GM23338 (cell line): ENCODE measurements around the gene MAD1L1. TPM values are rescaled to one million over a fixed set of nuclear protein-coding genes. Genes with fewer than 3 reads are reported as not detected.

Experiments used
- ATAC-seq: fragments of 200-7000 bp; cut with Tn5 transposase; 3 replicates; pipeline ENCODE4 v1.9.1; 2020
- DNase-seq: peaks from one replicate; pipeline ENCODE4 v3.0.0-alpha.2; 2015; ENCODE audit warnings: low spot score
- H2AFZ ChIP-seq: fragments of 200-600 bp; sonication (generic); 2 replicates; pipeline ENCODE4 v1.8.0; 2016; ENCODE audit warnings: antibody characterized with exemption, mild to moderate bottlenecking, moderate library complexity
- H3F3A ChIP-seq: fragments of 200-600 bp; sonication (generic); replicated peaks from 2 replicates; pipeline ENCODE4 v1.8.0; 2017; ENCODE audit warnings: antibody characterized with exemption, mixed run types, low read depth
- H3K27ac ChIP-seq: fragments of 200-600 bp; sonication (generic); 2 replicates; pipeline ENCODE4 v1.6.1; 2016; ENCODE audit warnings: low read depth
- H3K27me3 ChIP-seq: fragments of 200-600 bp; sonication (generic); 2 replicates; pipeline ENCODE4 v1.8.0; 2016; ENCODE audit warnings: mild to moderate bottlenecking, mixed run types, moderate library complexity; ENCODE audit not compliant: insufficient read depth
- H3K36me3 ChIP-seq: fragments of 200-600 bp; sonication (generic); 2 replicates; pipeline ENCODE4 v1.8.0; 2016; ENCODE audit warnings: mild to moderate bottlenecking; ENCODE audit not compliant: insufficient read depth
- H3K4me1 ChIP-seq: fragments of 200-600 bp; sonication (generic); 2 replicates; pipeline ENCODE4 v1.8.0; 2016; ENCODE audit warnings: mild to moderate bottlenecking, moderate library complexity; ENCODE audit not compliant: insufficient read depth
- H3K4me2 ChIP-seq: fragments of 200-600 bp; sonication (generic); 2 replicates; pipeline ENCODE4 v1.7.1; 2017; ENCODE audit warnings: mixed run types
- H3K4me3 ChIP-seq: fragments of 200-600 bp; sonication (generic); 2 replicates; pipeline ENCODE4 v1.6.1; 2016; ENCODE audit warnings: mixed run types
- H3K79me2 ChIP-seq: fragments of 200-600 bp; sonication (generic); replicated peaks from 2 replicates; pipeline ENCODE4 v1.8.0; 2017; ENCODE audit warnings: mild to moderate bottlenecking; ENCODE audit not compliant: insufficient read depth
- H3K9me2 ChIP-seq: fragments of 200-600 bp; sonication (generic); 2 replicates; pipeline ENCODE4 v1.8.0; 2017; ENCODE audit not compliant: insufficient read depth
- H4K20me1 ChIP-seq: fragments of 200-600 bp; sonication (generic); replicated peaks from 2 replicates; pipeline ENCODE4 v1.8.0; 2017; ENCODE audit warnings: mild to moderate bottlenecking; ENCODE audit not compliant: insufficient read depth
- H3K27ac Mint-ChIP-seq: 2 replicates; pipeline ENCODE4 v1.8.0; 2020; ENCODE audit warnings: inconsistent platforms, mild to moderate bottlenecking, moderate library complexity, mixed read lengths
- H3K27me3 Mint-ChIP-seq: 3 replicates; pipeline ENCODE4 v1.8.0; 2022; ENCODE audit warnings: low read depth, mild to moderate bottlenecking, moderate library complexity, mixed read lengths, inconsistent platforms; ENCODE audit not compliant: insufficient read depth, poor library complexity
- H3K36me3 Mint-ChIP-seq: 3 replicates; pipeline ENCODE4 v1.8.0; 2021; ENCODE audit warnings: low read depth, mild to moderate bottlenecking, inconsistent platforms, moderate library complexity, mixed read lengths
- H3K4me1 Mint-ChIP-seq: 3 replicates; pipeline ENCODE4 v1.8.0; 2020; ENCODE audit warnings: mild to moderate bottlenecking, inconsistent platforms, mixed read lengths
- H3K4me3 Mint-ChIP-seq: 3 replicates; pipeline ENCODE4 v1.8.0; 2021; ENCODE audit warnings: moderate library complexity, mild to moderate bottlenecking, inconsistent platforms, mixed read lengths
- H3K9me3 Mint-ChIP-seq: 3 replicates; pipeline ENCODE4 v1.8.0; 2020; ENCODE audit warnings: moderate library complexity, mild to moderate bottlenecking, inconsistent platforms, mixed read lengths
- CREB1 ChIP-seq: fragments of 250-450 bp; sonication (Bioruptor Pico); IDR thresholded peaks from 2 replicates; pipeline ENCODE4 v1.5.0; 2020; ENCODE audit warnings: low read depth, mild to moderate bottlenecking, moderate library complexity
- CTCF ChIP-seq, 2 experiments: fragments of 200-600 bp in 1 of 2; sonication (generic) in 1 of 2; conservative IDR thresholded peaks; 2 replicates each; pipeline versions ENCODE4 v1.5.1 to v1.6.1; 2016 to 2017; ENCODE audit warnings: antibody characterized with exemption in 2 of 2, low read depth in 2 of 2, mild to moderate bottlenecking in 2 of 2, moderate library complexity in 1 of 2
- ETS1 ChIP-seq: IDR thresholded peaks from 2 replicates; pipeline ENCODE4 v1.6.1; 2016; ENCODE audit warnings: antibody characterized with exemption
- EZH2 ChIP-seq: fragments of 200-600 bp; sonication (generic); IDR thresholded peaks from one replicate; pipeline ENCODE4 v1.8.0; 2017; ENCODE audit warnings: antibody characterized with exemption, mild to moderate bottlenecking, low read depth; ENCODE audit not compliant: unreplicated experiment
- EZH2phosphoT487 ChIP-seq: fragments of 200-600 bp; sonication (generic); IDR thresholded peaks from one replicate; pipeline ENCODE4 v1.8.1; 2018; ENCODE audit warnings: antibody characterized with exemption; ENCODE audit not compliant: unreplicated experiment
- JUNB ChIP-seq: IDR thresholded peaks from one replicate; pipeline ENCODE4 v1.6.1; 2016; ENCODE audit warnings: antibody characterized with exemption; ENCODE audit not compliant: unreplicated experiment
- NANOG ChIP-seq: IDR thresholded peaks from 2 replicates; pipeline ENCODE4 v1.6.1; 2016; ENCODE audit warnings: antibody characterized with exemption, borderline replicate concordance
- POLR2AphosphoS5 ChIP-seq: IDR thresholded peaks from 2 replicates; pipeline ENCODE4 v1.6.1; 2016; ENCODE audit warnings: antibody characterized with exemption, low read depth
- REST ChIP-seq: IDR thresholded peaks from one replicate; pipeline ENCODE4 v1.6.1; 2018; ENCODE audit warnings: antibody characterized with exemption; ENCODE audit not compliant: unreplicated experiment
- STAT1 ChIP-seq: IDR thresholded peaks from one replicate; pipeline ENCODE4 v1.6.1; 2016; ENCODE audit warnings: antibody characterized with exemption; ENCODE audit not compliant: unreplicated experiment
- ZNF114 ChIP-seq: fragments of 250-450 bp; sonication (Bioruptor Pico); IDR thresholded peaks from 2 replicates; pipeline ENCODE4 v1.5.0; 2020; ENCODE audit warnings: mild to moderate bottlenecking, moderate library complexity
- ZNF331 ChIP-seq: fragments of 250-450 bp; sonication (Bioruptor Pico); IDR thresholded peaks from 2 replicates; pipeline ENCODE4 v1.5.0; 2020; ENCODE audit warnings: low read depth, mild to moderate bottlenecking, moderate library complexity
- ZNF462 ChIP-seq: fragments of 250-450 bp; sonication (Bioruptor Pico); IDR thresholded peaks from 2 replicates; pipeline ENCODE4 v1.5.0; 2020; ENCODE audit warnings: mild to moderate bottlenecking, moderate library complexity
- polyA plus RNA-seq: library from polyadenylated mRNA; unstranded; fragments of >200 nt; fragmentation: Nextera tagmentation; extraction: Ambion mirVana; gene quantifications from 2 replicates; pipeline ENCODE4 v1.2.1, GENCODE V29; 2016
- total RNA-seq: library from RNA; depleted of rRNA; stranded (reverse); fragments of >200 nt; shearing (Covaris generic); gene quantifications from 2 replicates; pipeline ENCODE4 v1.2.3, GENCODE V29; 2014

Gene MAD1L1
- total and polyA plus RNA-seq, 2 experiments from 2014 or later: 40.3 to 59.3 TPM

- Histone ChIP-seq H3K27me3 (no peaks in the 10 kb centered on the region), H3K4me1 (no peaks in the 10 kb centered on the region), H3F3A (peaks cover 18% of the 10 kb centered on the region), H3K27ac (no peak overlapping the region), H3K79me2 (no peaks in the 10 kb centered on the region), H3K36me3 (no peaks in the 10 kb centered on the region), H3K4me3 (no peak overlapping the region), H2AFZ (no peak overlapping the region), H4K20me1 (no peaks in the 10 kb centered on the region), H3K9me2 (no peaks in the 10 kb centered on the region), H3K4me2 (no peak overlapping the region)
- peaks cover 20% of the 10 kb centered on the region for H3K9me3 Mint-ChIP-seq
- peaks cover 34% of the 10 kb centered on the region for H3K36me3 Mint-ChIP-seq
- ATAC-seq: no peak
- no peak overlapping the region for H3K27ac Mint-ChIP-seq
- TF ChIP-seq JUNB (no peak), EZH2phosphoT487 (no peak), ZNF114 (CRISPR knock-in tag) (no peak), STAT1 (no peak), ETS1 (no peak), CTCF (conservative IDR thresholded peaks at IDR 0.05; ENCODE audit: low read depth in 2 of 2) (no peak), EZH2 (no peak), NANOG (no peak), POLR2AphosphoS5 (no peak), ZNF462 (CRISPR knock-in tag) (no peak), CREB1 (CRISPR knock-in tag) (no peak), REST (no peak), ZNF331 (CRISPR knock-in tag) (no peak)
- peaks cover 16% of the 10 kb centered on the region for H3K27me3 Mint-ChIP-seq
- H3K4me1 Mint-ChIP-seq: peaks cover 3% of the 10 kb centered on the region; the same call in 2 of the 3 replicates
- no peak overlapping the region for H3K4me3 Mint-ChIP-seq
- DNase-seq: no peak
These were observed 345.5 kb downstream of the MAD1L1 start for GRCh38 chr7:1887251-1887650.
